Kidney (tissue), 14 donors: Measurements from ENCODE around the gene PSMB8. TPM values are rescaled to one million over a fixed set of nuclear protein-coding genes. Genes with fewer than 3 reads are reported as not detected.

Experiments
- DNase-seq, 5 donors: peaks; one replicate each; pipeline ENCODE4 v3.0.0-alpha.2; 2013 to 2020
- FAIRE-seq: peaks from 2 replicates; lab custom pipeline; 2012; peaks lifted over from hg19 to GRCh38; lab: Jason Lieb, UNC
- H3K27ac ChIP-seq, 2 donors: one replicate each; pipeline ENCODE4 v1.7.0; 2013; ENCODE audit warnings: low read depth in 2 of 2, low read length in 2 of 2, inconsistent platforms in 1 of 2
- H3K27me3 ChIP-seq: one replicate; pipeline ENCODE4 v1.7.1; 2013; ENCODE audit warnings: low read length, inconsistent platforms; ENCODE audit not compliant: control insufficient read depth, insufficient read depth
- H3K36me3 ChIP-seq, 3 donors: one replicate each; pipeline versions ENCODE4 v1.7.0 to v1.7.1; 2013; ENCODE audit warnings: low read length in 3 of 3, control low read depth in 1 of 3, inconsistent platforms in 1 of 3; ENCODE audit not compliant: insufficient read depth in 3 of 3, control insufficient read depth in 2 of 3
- H3K4me1 ChIP-seq, 3 donors: one replicate each; pipeline versions ENCODE4 v1.7.0 to v1.7.1; 2013; ENCODE audit warnings: low read length in 3 of 3, inconsistent platforms in 1 of 3, low read depth in 1 of 3; ENCODE audit not compliant: control insufficient read depth in 2 of 3, insufficient read depth in 2 of 3
- H3K4me3 ChIP-seq, 3 donors: one replicate each; pipeline versions ENCODE4 v1.7.0 to v1.8.1; 2013; ENCODE audit warnings: low read length in 3 of 3, control low read depth in 1 of 3, inconsistent platforms in 1 of 3
- H3K9ac ChIP-seq, 3 donors: one replicate each; pipeline versions ENCODE4 v1.7.0 to v1.7.1; 2013; ENCODE audit warnings: low read length in 3 of 3, control low read depth in 1 of 3, inconsistent platforms in 1 of 3
- H3K9me3 ChIP-seq, 3 donors: one replicate each; pipeline versions ENCODE4 v1.7.0 to v1.7.1; 2013; ENCODE audit warnings: low read length in 3 of 3, control low read depth in 1 of 3, inconsistent platforms in 1 of 3; ENCODE audit not compliant: control insufficient read depth in 2 of 3, insufficient read depth in 1 of 3
- intact Hi-C: fragments of 100-400 bp; cut with DNase I; formaldehyde crosslinking; loops from one replicate; pipeline ENCODE4 v1.11.1; 2022
- polyA plus RNA-seq: library from polyadenylated mRNA; stranded (reverse); fragments of 350-450 nt; fragmentation: Illumina TruSeq; extraction: RNeasy Lipid Tissue Mini Kit (QIAGEN cat#74804); gene quantifications from one replicate; pipeline ENCODE4 v1.2.3, GENCODE V29; 2014; ENCODE audit warnings: low read depth, low replicate concordance; ENCODE audit not compliant: insufficient read depth
- total RNA-seq: library from RNA; stranded (reverse); fragmentation: NEBNext Ultra II Directional; extraction: Animal tissue kit (Norgen Biotek cat#: 25700); gene quantifications from one replicate; pipeline ENCODE4 v1.2.1, GENCODE V29; 2021
- TF ChIP-seq, protein P1 (sequence below): IDR thresholded peaks from 3 replicates; pipeline ENCODE4 v1.5.1; 2012; ENCODE audit warnings: mild to moderate bottlenecking, moderate library complexity, borderline replicate concordance; ENCODE audit not compliant: insufficient read depth; ENCODE audit errors: extremely low read depth
- donor health status: control.
- donor health status: control.
- donor health status: control.
- donor health status: control.
- donor health status: control.
- donor health status: DM: yes; HTN: yes; CAD: no.
- donor health status: Normal renal cell carcinoma (clear cell type).

The PSMB8 gene
- total and polyA plus RNA-seq, 2 donors from 2014 or later = 79.6 to 90.6 TPM

DNA sequence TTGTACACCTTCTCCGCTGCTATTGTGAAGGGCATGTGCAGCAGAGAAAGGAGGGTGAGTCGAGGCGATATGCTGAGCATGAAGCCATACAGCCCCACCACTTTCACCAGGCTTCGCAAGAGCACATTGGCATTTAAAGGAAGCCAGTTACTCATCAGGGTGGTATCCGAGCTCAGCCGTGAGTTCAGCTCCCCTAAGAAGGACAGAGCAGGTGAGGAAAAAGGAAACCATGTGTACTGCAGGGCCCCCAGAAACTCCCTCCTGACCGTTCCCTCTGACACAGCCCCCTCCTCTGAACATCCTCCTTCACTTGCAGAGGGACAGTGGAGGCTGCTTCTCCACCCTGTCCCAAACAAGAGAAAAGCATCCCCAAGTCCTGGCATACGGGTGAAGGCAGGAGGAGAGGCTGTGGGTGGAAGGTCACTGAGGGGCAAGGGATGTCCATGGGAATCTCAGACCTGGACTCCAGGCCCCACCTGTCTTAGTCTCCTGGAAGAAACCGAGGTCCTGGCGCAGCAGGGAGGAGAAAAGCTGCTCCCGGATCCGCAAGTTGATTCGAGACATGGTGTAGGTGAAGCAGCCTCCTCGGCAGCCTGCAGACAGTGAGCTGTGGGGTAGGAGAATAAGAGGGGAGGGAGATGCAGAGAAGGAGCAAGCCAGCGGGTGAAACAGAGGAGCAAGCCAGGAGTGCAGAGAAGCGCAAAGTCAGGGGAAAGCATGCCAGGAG, 8.5 kb downstream of the PSMB8 start:
- no peak overlapping the region for H3K9ac ChIP-seq
- no peak overlapping the region for H3K27ac ChIP-seq
- TF ChIP-seq, protein P1, sequence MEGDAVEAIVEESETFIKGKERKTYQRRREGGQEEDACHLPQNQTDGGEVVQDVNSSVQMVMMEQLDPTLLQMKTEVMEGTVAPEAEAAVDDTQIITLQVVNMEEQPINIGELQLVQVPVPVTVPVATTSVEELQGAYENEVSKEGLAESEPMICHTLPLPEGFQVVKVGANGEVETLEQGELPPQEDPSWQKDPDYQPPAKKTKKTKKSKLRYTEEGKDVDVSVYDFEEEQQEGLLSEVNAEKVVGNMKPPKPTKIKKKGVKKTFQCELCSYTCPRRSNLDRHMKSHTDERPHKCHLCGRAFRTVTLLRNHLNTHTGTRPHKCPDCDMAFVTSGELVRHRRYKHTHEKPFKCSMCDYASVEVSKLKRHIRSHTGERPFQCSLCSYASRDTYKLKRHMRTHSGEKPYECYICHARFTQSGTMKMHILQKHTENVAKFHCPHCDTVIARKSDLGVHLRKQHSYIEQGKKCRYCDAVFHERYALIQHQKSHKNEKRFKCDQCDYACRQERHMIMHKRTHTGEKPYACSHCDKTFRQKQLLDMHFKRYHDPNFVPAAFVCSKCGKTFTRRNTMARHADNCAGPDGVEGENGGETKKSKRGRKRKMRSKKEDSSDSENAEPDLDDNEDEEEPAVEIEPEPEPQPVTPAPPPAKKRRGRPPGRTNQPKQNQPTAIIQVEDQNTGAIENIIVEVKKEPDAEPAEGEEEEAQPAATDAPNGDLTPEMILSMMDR = no peak
- peaks cover 0 to 5% (median 0%) of the 10 kb centered on the region in 3 donors for H3K4me1 ChIP-seq
- peak in 1 of 5 donors; percentile 67 for DNase-seq
- intact Hi-C loops = no loop called here
- no peak for FAIRE-seq
- H3K9me3 ChIP-seq = no peaks in the 10 kb centered on the region
- H3K4me3 ChIP-seq = no peak overlapping the region
- H3K27me3 ChIP-seq = no peaks in the 10 kb centered on the region
- H3K36me3 ChIP-seq = peaks cover 0 to 13% (median 2%) of the 10 kb centered on the region in 3 donors

DNA sequence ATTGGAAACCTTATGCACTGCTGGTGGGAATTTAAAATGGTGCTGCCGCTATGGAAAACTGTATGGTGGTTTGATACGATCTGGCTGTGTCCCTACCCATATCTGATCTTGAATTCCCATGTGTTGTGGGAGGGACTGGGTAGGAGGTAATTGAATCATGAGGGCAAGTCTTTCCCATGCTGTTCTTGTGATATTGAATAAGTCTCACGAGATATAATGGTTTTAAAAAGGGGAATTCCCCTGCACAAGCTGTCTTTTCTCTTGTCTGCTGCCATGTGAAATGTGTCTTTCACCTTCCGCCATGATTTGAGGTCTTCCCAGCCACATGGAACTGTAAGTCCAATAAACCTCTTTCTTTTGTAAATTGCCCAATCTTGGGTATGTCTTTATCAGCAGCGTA, 10.2 kb downstream of the PSMB8 start:
- Histone ChIP-seq H3K27ac (no peak overlapping the region), H3K4me1 (peaks cover 0 to 5% (median 0%) of the 10 kb centered on the region in 3 donors), H3K9ac (no peak overlapping the region), H3K4me3 (no peak overlapping the region), H3K9me3 (no peaks in the 10 kb centered on the region), H3K36me3 (peaks cover 0 to 10% (median 4%) of the 10 kb centered on the region in 3 donors), H3K27me3 (no peaks in the 10 kb centered on the region)
- FAIRE-seq (no peak), DNase-seq (no peak)
- intact Hi-C loops = no loop called here
- TF ChIP-seq, protein P1 = no peak

DNA sequence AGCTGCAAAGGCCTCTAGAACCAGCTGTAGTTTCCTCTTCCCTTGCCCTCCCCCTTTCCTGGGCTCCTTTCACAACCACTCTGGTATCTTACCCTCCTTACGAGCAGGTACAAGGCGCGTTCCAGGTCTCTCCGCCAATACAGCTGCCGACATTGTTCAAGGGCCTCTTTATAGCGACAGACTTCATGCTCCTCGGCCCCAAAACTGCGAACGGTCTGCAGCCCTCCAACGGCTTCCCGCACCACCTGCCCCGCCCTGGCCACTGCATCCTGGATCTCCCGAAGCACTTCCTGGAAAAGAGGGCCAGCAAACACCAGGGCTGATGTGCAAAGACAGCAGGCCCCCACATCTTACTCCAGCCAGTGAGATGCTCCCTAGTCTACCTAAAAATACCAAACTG, 11.3 kb downstream of the PSMB8 start:
- Histone ChIP-seq H3K27ac (no peak overlapping the region), H3K27me3 (no peaks in the 10 kb centered on the region), H3K4me3 (no peak overlapping the region), H3K36me3 (peaks cover 0 to 10% (median 4%) of the 10 kb centered on the region in 3 donors), H3K9ac (no peak overlapping the region), H3K9me3 (no peaks in the 10 kb centered on the region), H3K4me1 (peaks cover 0 to under 1% (median 0%) of the 10 kb centered on the region in 3 donors)
- intact Hi-C loops = no loop called here
- TF ChIP-seq, protein P1 = no peak
- DNase-seq (no peak), FAIRE-seq (no peak)

DNA sequence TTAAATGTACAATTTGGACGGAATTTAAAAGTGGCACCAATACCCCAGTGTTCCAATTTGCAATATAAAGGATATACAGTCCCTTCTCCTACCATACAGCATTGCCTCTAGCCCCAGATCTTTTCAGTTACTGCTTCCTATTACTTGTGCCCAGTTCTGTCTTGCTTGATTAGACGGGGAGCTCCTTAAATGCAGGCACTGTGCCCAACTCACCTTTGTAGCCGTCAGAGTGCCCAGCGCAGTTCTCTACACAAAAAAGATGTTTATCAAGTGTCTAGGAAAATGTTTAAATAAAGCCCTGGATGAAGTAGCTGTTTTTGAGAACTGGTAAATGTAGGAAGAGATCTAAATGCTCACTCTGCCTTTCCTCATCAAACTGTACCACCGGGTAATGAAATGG, 12.9 kb downstream of the PSMB8 start:
- peaks cover 0 to 8% (median 4%) of the 10 kb centered on the region in 3 donors for H3K36me3 ChIP-seq
- no peak overlapping the region for H3K9ac ChIP-seq
- H3K4me1 ChIP-seq = no peaks in the 10 kb centered on the region
- no peak for FAIRE-seq
- H3K27ac ChIP-seq = no peak overlapping the region
- no peaks in the 10 kb centered on the region for H3K9me3 ChIP-seq
- no peak overlapping the region for H3K4me3 ChIP-seq
- TF ChIP-seq, protein P1 = no peak
- H3K27me3 ChIP-seq = no peaks in the 10 kb centered on the region
- intact Hi-C loops = no loop called here
- no peak for DNase-seq
